GM15510 (cell line): Measurements from ENCODE around the gene WASF1.

Experiments
- POLR2A ChIP-seq: IDR thresholded peaks from 3 replicates; pipeline ENCODE4 v1.6.1; 2011; ENCODE audit warnings: borderline replicate concordance; ENCODE audit not compliant: insufficient read length; ENCODE audit errors: extremely low read depth

Gene WASF1

GRCh38 chr6:110064744-110065524 is 114.5 kb downstream of the WASF1 start:
- TF ChIP-seq POLR2A = no peak

GRCh38 chr6:110063594-110064263 is 115.7 kb downstream of the WASF1 start:
- no peak for TF ChIP-seq POLR2A

GRCh38 chr6:110055387-110055735 is 124.1 kb downstream of the WASF1 start:
- TF ChIP-seq POLR2A = no peak

GRCh38 chr6:110054664-110055386 is 124.6 kb downstream of the WASF1 start:
- TF ChIP-seq POLR2A = no peak

- no peak for TF ChIP-seq POLR2A
Measured at GRCh38 chr6:110053395-110054240, 125.9 kb downstream of the WASF1 start.

GRCh38 chr6:110050440-110050813 is 129.0 kb downstream of the WASF1 start:
- TF ChIP-seq POLR2A = no peak
